ENCODE data around the gene AFF1.
"Not testable (repeated sequence)": the region's sequence is repeated elsewhere in the genome, so short reads cannot be mapped to it uniquely, and the experiment has no call there.

Gene AFF1

GRCh38 chr4:87079967-87080366 lies 145.2 kb downstream of the AFF1 start:
- TF ChIP-seq CTCF (IDR thresholded peaks at IDR 0.05; ENCODE audit: insufficient read depth, low read depth, low read length, missing control alignments): no peak
- H3K4me3 ChIP-seq (ENCODE audit: low read depth, low read length): no peak overlapping the region
- no peak for DNase-seq (ENCODE audit: low read depth)

GRCh38 chr4:87080462-87080861 lies 145.7 kb downstream of the AFF1 start:
- no peak overlapping the region for H3K4me3 ChIP-seq (ENCODE audit: low read depth, low read length)
- DNase-seq (ENCODE audit: low read depth): no peak
- TF ChIP-seq CTCF (IDR thresholded peaks at IDR 0.05; ENCODE audit: insufficient read depth, low read depth, low read length, missing control alignments): no peak

GRCh38 chr4:87081826-87082225 lies 147.0 kb downstream of the AFF1 start:
- no peak for TF ChIP-seq CTCF (IDR thresholded peaks at IDR 0.05; ENCODE audit: insufficient read depth, low read depth, low read length, missing control alignments)
- no peak for DNase-seq (ENCODE audit: low read depth)
- H3K4me3 ChIP-seq (ENCODE audit: low read depth, low read length): no peak overlapping the region

DNA sequence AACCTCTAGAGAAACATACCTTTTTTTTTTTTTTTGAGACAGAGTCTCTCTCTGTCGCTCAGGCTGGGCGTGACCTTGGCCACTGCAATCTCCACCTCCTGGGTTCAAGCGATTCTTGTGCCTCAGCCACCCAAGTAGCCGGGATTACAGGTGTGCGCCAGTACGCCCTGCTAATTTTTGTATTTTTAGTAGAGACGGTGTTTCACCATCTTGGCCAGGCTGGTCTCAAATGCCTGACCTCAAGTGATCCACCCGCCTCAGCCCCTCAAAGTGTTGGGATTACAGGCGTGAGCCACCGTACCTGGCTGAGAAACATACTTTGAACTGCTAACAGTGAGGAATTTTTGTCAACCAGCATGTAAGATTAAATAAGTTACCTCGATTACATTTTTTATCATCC lies 150.9 kb downstream of the AFF1 start:
- H3K4me3 ChIP-seq (ENCODE audit: low read depth, low read length); DNase-seq (ENCODE audit: low read depth): not testable (repeated sequence)

- no peak overlapping the region for H3K4me3 ChIP-seq (ENCODE audit: low read depth, low read length)
- DNase-seq (ENCODE audit: low read depth): no peak
- no peak for TF ChIP-seq CTCF (IDR thresholded peaks at IDR 0.05; ENCODE audit: insufficient read depth, low read depth, low read length, missing control alignments)
These were observed 151.5 kb downstream of the AFF1 start for GRCh38 chr4:87086143-87086805.

GRCh38 chr4:87087015-87087414 lies 152.2 kb downstream of the AFF1 start:
- no peak for TF ChIP-seq CTCF (IDR thresholded peaks at IDR 0.05; ENCODE audit: insufficient read depth, low read depth, low read length, missing control alignments)
- no peak overlapping the region for H3K4me3 ChIP-seq (ENCODE audit: low read depth, low read length)
- no peak for DNase-seq (ENCODE audit: low read depth)

- H3K4me3 ChIP-seq (ENCODE audit: low read depth, low read length): no peak overlapping the region
- TF ChIP-seq CTCF (IDR thresholded peaks at IDR 0.05; ENCODE audit: insufficient read depth, low read depth, low read length, missing control alignments): no peak
- DNase-seq (ENCODE audit: low read depth): no peak
These were observed 152.6 kb downstream of the AFF1 start for GRCh38 chr4:87087420-87087819.

All from GM12865 (cell line).